ENCODE data around the gene CYP4F12.
"Not testable (repeated sequence)": the region's sequence is repeated elsewhere in the genome, so short reads cannot be mapped to it uniquely, and the experiment has no call there.

CYP4F12 gene

GRCh38 chr19:15651791-15652190, 21.1 kb upstream of the CYP4F12 start:
- DNase-seq = no peak

GRCh38 chr19:15652559-15653278, 20.2 kb upstream of the CYP4F12 start:
- DNase-seq = no peak

GRCh38 chr19:15656467-15656866, 16.4 kb upstream of the CYP4F12 start:
- DNase-seq = no peak

- DNase-seq = no peak
Observed at GRCh38 chr19:15663247-15663646, 9.6 kb upstream of the CYP4F12 start.

GRCh38 chr19:15666186-15666585, 6.7 kb upstream of the CYP4F12 start:
- no peak for DNase-seq

GRCh38 chr19:15666883-15667282, 6.0 kb upstream of the CYP4F12 start:
- DNase-seq = no peak

GRCh38 chr19:15669440-15669839, 3.4 kb upstream of the CYP4F12 start:
- no peak for DNase-seq

GRCh38 chr19:15669891-15670290, 3.0 kb upstream of the CYP4F12 start:
- no peak for DNase-seq

GRCh38 chr19:15671237-15671821, 1.6 kb upstream of the CYP4F12 start:
- DNase-seq = no peak

GRCh38 chr19:15671891-15672579, 852 bp upstream of the CYP4F12 start:
- DNase-seq = no peak

GRCh38 chr19:15673176-15673654, 328 bp downstream of the CYP4F12 start:
- DNase-seq = no peak

- DNase-seq = no peak
Observed at GRCh38 chr19:15675560-15675959, 2.7 kb downstream of the CYP4F12 start.

GRCh38 chr19:15679089-15679488, 6.2 kb downstream of the CYP4F12 start:
- no peak for DNase-seq

GRCh38 chr19:15679865-15680264, 7.0 kb downstream of the CYP4F12 start:
- DNase-seq = not testable (repeated sequence)

GRCh38 chr19:15680478-15681322, 7.8 kb downstream of the CYP4F12 start:
- no peak for DNase-seq

- DNase-seq = no peak
Observed at GRCh38 chr19:15683411-15683810, 10.5 kb downstream of the CYP4F12 start.

- DNase-seq = no peak
Observed at GRCh38 chr19:15684828-15685227, 11.9 kb downstream of the CYP4F12 start.

- DNase-seq = no peak
Observed at GRCh38 chr19:15696654-15697194, 23.8 kb downstream of the CYP4F12 start.

GRCh38 chr19:15701757-15702533, 29.1 kb downstream of the CYP4F12 start:
- no peak for DNase-seq

- DNase-seq = peak; percentile 38
Observed at GRCh38 chr19:15702534-15702930, 29.6 kb downstream of the CYP4F12 start.

GRCh38 chr19:15714638-15715037, 41.8 kb downstream of the CYP4F12 start:
- no peak for DNase-seq

- DNase-seq = no peak
Observed at GRCh38 chr19:15715642-15716041, 42.8 kb downstream of the CYP4F12 start.

All from stimulated activated CD8-positive, alpha-beta memory T cell treated with anti-CD3 and anti-CD28 coated beads, Interleukin-4, amount 100 ng/mL, for 48 hours (primary cell).